Germinal center (tissue), 1 donor: ENCODE results near the gene BMPER.

Source experiments
- DNase-seq: peaks from one replicate; pipeline ENCODE4 v3.0.0; 2012; ENCODE audit warnings: mixed read lengths, low spot score

Gene BMPER

GRCh38 chr7:33970536-33970935, 65.2 kb downstream of the BMPER start:
- no peak for DNase-seq

DNA sequence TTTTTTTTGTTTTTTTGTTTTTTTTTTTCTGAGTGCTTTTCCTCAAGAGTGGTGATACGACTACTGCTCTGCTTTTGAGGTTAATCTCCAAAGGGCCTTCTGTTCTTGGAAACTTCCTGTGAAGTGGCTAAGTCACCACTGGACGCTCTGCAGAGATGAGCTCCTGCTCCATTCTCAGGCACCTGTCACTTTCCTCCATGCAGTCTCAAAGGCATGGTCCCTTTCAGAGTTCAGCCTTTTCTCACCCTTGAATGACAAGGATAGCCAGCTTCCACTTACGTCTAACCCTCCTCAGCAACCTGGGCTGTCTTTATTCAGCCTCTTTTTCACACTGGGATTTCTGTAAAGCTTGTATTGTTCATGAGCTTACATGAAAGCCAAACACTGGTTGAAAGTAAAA, 65.8 kb downstream of the BMPER start:
- no peak for DNase-seq

DNA sequence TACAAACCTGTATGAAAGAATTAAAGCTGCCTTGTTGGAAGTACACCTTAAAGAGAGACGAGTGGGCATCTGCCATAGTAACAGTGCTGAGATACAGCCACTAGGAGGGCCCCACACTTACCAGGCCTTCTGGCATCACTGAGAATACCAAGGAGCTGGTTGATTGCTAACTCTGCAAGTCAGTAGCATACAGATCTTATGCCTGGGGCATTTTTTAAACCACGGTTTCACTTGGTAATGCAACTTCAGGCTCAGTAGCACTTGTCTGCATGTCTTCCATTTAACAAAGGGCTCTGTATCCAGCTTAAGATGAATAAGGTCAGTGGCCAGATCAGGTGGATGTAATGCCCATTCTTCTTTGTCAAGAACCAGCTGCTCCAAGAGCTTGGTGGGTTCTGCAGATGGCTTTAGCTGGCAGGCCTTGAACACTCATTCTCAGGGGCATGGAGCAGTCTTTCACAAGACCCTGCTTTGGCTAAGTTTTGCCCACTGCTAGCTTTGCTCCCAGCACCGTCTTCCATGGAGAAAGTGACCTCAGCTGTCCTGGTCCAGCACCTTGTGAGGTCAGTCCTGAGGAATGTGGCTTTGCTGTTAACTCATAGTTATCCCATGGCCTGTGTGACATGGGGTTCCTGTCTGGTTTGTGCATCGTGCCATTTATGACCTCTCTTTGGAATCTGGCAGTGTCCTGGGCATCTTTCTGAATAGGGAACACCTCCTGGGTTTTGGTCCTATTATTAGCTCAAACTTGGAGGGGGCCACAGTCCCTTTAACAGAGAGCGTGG, 68.1 kb downstream of the BMPER start:
- no peak for DNase-seq

DNA sequence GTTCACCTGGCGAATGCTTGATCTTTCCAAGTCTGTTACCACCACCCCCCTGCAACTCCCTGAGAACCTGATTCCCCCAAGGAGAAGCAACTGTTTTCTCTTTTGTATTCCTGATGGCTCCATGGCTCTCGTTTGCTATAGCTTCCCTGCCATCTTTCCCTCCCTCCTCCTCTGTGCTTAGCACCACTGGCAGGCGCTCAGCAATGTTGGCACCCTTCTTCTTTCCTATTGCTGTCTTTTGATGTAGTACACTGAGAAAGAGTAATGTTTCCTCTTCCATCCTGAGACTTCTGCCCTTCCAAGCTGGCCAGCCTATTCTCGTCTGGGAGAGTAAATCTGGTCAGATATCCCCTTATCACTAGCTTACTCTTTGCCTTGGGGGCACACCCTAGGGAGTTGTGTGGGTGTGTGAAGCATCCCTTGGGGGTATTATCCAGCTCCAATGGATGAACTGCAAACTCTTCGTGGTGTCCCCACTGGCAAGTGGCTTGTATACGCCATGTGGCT, 74.0 kb downstream of the BMPER start:
- no peak for DNase-seq

- no peak for DNase-seq
Measured at GRCh38 chr7:33979807-33980355, 74.5 kb downstream of the BMPER start.

DNA sequence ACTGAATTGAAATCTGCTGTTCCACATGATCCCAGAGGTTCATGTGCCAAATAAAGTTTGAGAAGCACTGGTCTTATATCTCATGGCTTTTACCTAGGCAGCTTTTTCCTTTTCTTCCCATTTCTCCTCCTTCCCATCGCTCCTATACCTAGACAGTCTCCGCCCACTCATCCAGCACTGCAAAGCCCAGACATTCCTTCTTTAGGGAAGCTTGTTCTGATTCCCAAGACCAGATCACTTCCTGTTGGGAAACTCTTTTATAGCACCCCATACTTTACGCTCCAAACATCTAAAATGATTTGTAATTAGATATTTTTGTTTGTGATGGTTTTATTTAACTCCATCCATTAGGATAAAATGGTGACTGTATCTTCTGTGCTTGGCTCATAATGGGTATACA, 75.9 kb downstream of the BMPER start:
- DNase-seq: no peak

GRCh38 chr7:33981671-33982424, 76.5 kb downstream of the BMPER start:
- DNase-seq: no peak

- no peak for DNase-seq
Measured at GRCh38 chr7:33982425-33982786, 77.1 kb downstream of the BMPER start.

- DNase-seq: no peak
Measured at GRCh38 chr7:33986451-33986850, 81.1 kb downstream of the BMPER start.

DNA sequence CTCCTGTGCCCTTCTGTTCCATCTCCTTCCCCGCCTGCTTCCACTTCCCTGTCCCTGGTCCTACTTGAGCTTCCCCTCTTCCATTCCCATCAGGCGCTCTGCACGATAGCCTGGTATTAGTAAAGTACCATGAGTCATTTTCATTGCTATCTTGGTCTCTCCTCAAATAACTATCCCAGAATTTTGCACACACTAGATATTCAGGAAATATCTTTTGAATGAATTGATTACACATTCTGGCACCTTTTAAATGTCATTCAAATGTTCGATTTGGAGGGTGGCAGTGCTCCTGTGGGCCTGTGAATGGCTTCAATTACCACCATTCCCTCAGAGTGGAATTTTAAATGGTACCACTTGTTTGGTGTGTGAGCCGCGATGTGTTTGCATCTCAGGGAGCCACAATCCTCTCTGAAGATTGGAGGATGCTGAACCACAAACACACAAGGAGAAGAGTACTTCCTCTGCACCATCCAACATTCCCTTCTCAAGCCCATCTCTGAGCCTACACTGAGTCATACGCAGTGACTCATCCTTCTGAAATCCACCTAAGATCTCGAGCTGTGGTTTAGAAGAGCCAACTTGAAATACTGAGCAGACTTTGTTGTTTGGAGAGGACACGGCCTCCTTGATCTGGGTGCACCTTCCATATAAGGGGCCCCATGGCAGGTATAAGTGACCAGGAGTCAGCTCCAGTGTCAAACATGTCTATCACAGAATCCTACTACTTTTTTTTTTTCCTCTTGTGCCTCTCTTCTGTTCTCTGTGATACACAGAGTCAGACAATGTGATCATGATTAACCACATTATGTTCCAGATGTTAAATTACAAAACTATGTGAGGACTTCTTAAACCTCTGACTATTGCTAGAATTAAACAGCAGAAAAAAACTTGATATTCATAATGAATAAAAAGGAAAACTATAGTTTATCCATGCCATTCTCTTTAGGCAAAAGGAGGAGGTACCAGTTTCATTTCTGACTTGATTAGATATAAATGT, 81.9 kb downstream of the BMPER start:
- no peak for DNase-seq

GRCh38 chr7:33996899-33997298, 91.6 kb downstream of the BMPER start:
- DNase-seq: no peak

DNA sequence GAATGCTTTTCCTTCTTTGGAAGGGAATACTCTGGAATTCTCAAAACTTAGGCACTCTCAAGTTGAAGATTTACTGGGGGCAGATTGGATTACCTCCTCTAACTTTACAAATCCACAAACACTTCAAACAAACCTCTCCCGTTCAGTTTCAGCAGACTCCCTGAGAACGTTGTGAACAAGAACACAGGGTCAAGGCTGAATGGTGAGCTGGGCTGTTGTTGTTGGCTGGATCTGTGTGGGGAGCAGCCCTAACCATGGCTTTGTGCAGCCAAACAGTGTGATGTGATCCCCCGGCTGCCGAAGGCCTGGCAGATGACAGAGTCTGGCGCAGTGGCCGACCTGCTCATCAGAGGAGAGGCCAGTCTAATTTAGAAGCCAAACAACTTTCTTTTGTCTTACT, 93.1 kb downstream of the BMPER start:
- no peak for DNase-seq

- DNase-seq: no peak
Measured at GRCh38 chr7:34011017-34011695, 105.8 kb downstream of the BMPER start.

- DNase-seq: no peak
Measured at GRCh38 chr7:34011696-34012095, 106.4 kb downstream of the BMPER start.

GRCh38 chr7:34013421-34013820, 108.1 kb downstream of the BMPER start:
- DNase-seq: no peak

DNA sequence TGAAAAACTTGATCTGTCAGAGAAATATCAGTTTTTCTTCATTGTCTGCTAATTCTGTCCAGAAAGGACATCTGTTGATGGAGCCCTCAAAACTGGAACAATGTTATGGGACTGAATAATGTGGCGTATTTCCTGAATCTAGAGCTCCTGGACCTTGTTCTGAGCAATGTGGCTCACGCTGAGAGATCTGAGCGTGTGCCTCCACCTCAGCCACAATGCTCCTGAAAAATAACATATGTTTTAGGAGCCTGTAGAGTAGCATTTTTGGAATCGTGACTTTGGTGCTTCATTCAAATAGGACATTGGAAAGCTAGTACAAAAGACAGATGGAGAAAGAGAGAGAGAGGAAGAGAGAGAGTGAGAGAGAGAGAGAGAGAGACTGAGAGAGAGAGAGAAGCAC, 110.3 kb downstream of the BMPER start:
- no peak for DNase-seq

- no peak for DNase-seq
Measured at GRCh38 chr7:34016876-34017275, 111.5 kb downstream of the BMPER start.

DNA sequence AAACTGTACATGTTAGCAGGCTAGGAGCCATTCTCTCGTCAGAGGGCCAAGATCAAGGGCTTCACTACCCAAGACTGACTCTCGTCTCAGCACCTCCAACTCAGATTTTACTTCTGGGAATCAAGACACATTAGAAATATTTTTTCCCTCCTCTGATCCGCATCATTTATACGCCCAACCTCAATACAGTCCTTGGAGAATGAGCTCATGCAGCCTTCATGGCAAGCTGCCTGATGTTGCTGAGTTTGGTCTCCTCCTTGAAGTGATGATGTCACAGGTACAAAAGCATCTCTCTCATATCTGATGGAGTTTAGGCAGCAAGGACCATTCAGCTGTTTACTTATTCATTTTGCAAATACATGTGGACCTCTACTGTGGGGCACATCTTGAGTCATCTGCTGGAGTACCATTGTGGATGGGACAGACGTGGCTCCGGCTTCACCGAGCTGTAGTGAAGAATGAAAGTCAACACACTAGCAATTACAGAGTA, 114.0 kb downstream of the BMPER start:
- DNase-seq: no peak

DNA sequence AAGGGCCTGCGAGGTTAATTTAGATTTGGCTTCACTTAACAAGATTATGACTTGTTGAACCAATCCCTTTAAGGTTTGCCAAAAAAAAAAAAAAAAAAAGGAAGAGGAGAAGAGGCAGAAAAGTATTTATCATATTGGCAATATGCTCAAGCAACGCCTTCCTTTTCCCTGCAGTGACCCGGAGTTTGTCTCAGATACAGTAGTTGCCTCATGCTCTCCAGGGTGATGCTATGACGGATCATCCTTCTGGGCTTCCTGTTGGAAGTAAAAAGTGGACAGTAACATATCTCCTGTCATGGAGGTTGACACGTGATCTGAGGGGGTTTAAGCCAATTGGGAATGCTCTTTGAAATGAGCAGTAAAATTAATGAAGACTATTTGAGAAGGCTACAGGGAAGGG, 117.3 kb downstream of the BMPER start:
- DNase-seq: no peak

DNA sequence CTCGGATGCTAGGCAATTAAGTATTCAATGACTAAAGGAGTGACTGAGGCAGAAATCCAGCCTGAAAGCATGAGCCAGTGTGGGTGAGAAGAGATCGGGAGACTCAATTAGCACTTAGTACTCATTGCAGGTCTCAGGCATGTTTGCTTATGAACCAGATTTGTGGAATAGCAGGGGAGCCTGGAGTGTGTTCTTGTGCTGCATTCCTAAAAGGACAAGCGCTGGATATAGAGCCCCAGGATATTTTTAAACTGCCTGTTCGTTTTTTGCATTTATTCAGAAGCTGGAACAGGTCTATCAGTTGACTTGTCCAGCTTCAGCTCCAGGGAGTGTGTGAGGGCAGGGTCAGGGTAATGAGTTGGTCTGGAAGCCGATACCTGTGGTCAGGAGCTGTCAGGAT, 120.3 kb downstream of the BMPER start:
- no peak for DNase-seq
